Peyer's patch (tissue), 4 donors: ENCODE data around the gene TENT5C. TPM values are rescaled to one million over a fixed set of nuclear protein-coding genes. Genes with fewer than 3 reads are reported as not detected.

ENCODE experiments used
- DNase-seq, 3 donors: peaks; one replicate each; pipeline ENCODE4 v3.0.0-alpha.2; 2017 to 2019
- H3K27ac ChIP-seq, 4 donors: fragments of 200-600 bp; sonication (generic); one replicate each; pipeline ENCODE4 v1.5.1; 2016 to 2019
- H3K27me3 ChIP-seq, 2 donors: fragments of 200-600 bp; sonication (generic); one replicate each; pipeline ENCODE4 v1.5.1; 2019
- H3K36me3 ChIP-seq, 3 donors: fragments of 200-600 bp; sonication (generic); one replicate each; pipeline ENCODE4 v1.5.1; 2016 to 2019
- H3K4me1 ChIP-seq, 4 donors: fragments of 200-600 bp; sonication (generic); one replicate each; pipeline ENCODE4 v1.5.1; 2016 to 2019
- H3K4me3 ChIP-seq, 4 donors: fragments of 200-600 bp; sonication (generic); 1 replicate in 3 of 4; 2 replicates in 1 of 4; pipeline ENCODE4 v1.5.1; 2016 to 2019; ENCODE audit warnings: mild to moderate bottlenecking in 1 of 4
- H3K9me3 ChIP-seq, 4 donors: fragments of 200-600 bp; sonication (generic); one replicate each; pipeline ENCODE4 v1.5.1; 2016 to 2019; ENCODE audit warnings: mild to moderate bottlenecking in 1 of 4
- POLR2A ChIP-seq, 2 donors: fragments of 450-650 bp; IDR thresholded peaks; one replicate each; pipeline ENCODE4 v1.5.1; 2017; ENCODE audit warnings: antibody characterized with exemption in 2 of 2, mild to moderate bottlenecking in 2 of 2, moderate library complexity in 2 of 2
- total RNA-seq, 4 donors: library from RNA; depleted of rRNA; stranded (reverse); fragments of >200 nt; gene quantifications; one replicate each; pipeline ENCODE4 v1.1.0, GENCODE V29; 2016
- TF ChIP-seq, protein P1 (sequence below), 6 experiments: fragments of 450-650 bp in 4 of 6; fragments of 200-600 bp in 2 of 6; sonication (generic) in 1 of 6; IDR thresholded peaks; one replicate each; pipeline ENCODE4 v1.5.1; 2017 to 2019; ENCODE audit warnings: antibody characterized with exemption in 6 of 6, mild to moderate bottlenecking in 3 of 6, moderate library complexity in 1 of 6

Gene TENT5C
- total RNA-seq, 4 donors from 2014 or later: 6.4 to 20.6 (median 12.8) TPM

GRCh38 chr1:117565076-117565556 is 40.7 kb upstream of the TENT5C start:
- no peak for DNase-seq
- H3K27ac ChIP-seq: no peak overlapping the region
- TF ChIP-seq, protein P1, sequence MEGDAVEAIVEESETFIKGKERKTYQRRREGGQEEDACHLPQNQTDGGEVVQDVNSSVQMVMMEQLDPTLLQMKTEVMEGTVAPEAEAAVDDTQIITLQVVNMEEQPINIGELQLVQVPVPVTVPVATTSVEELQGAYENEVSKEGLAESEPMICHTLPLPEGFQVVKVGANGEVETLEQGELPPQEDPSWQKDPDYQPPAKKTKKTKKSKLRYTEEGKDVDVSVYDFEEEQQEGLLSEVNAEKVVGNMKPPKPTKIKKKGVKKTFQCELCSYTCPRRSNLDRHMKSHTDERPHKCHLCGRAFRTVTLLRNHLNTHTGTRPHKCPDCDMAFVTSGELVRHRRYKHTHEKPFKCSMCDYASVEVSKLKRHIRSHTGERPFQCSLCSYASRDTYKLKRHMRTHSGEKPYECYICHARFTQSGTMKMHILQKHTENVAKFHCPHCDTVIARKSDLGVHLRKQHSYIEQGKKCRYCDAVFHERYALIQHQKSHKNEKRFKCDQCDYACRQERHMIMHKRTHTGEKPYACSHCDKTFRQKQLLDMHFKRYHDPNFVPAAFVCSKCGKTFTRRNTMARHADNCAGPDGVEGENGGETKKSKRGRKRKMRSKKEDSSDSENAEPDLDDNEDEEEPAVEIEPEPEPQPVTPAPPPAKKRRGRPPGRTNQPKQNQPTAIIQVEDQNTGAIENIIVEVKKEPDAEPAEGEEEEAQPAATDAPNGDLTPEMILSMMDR (IDR thresholded peaks at IDR 0.05): no peak
- no peak for TF ChIP-seq POLR2A (IDR thresholded peaks at IDR 0.05)
- no peaks in the 10 kb centered on the region for H3K36me3 ChIP-seq
- no peak overlapping the region for H3K4me3 ChIP-seq
- no peaks in the 10 kb centered on the region for H3K27me3 ChIP-seq
- H3K4me1 ChIP-seq: no peaks in the 10 kb centered on the region
- no peaks in the 10 kb centered on the region for H3K9me3 ChIP-seq

DNA sequence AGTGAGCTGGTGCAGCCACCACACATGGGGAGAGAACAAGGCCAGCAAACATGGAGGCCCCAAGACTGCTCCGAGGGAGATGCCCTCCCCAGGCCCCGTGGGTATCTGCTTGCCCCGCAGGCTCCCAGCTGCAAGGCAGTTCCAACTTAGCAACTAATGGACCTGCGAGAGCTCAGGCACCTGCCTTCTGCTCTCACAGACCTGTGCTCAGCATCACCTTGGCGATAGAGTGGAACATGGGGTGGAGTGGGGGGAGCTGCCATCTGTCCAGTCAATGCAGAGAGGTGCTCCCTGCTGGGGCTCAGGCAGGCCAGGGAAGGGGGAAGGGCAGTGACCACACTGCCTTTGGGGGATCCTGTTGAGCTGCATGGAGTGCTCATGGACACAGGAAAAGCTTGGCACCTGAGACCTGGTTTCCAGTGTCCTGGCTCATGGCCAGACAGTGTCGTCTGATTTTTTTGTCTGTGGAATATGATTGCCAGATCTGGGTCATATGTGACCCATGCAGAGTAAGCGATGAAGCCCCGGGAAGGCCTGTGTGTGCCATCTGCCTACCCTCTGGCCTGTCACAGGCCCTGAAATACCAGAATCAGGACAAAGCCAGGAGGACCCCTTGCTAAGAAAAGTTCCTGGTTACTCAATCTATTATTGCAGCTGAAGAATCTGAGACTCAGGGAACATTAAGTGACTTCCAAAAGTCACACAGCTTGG is 39.9 kb upstream of the TENT5C start:
- Histone ChIP-seq H3K27me3 (no peaks in the 10 kb centered on the region), H3K9me3 (no peaks in the 10 kb centered on the region), H3K36me3 (no peaks in the 10 kb centered on the region), H3K4me3 (no peak overlapping the region), H3K27ac (no peak overlapping the region), H3K4me1 (no peaks in the 10 kb centered on the region)
- TF ChIP-seq, protein P1 (IDR thresholded peaks at IDR 0.05): no peak
- TF ChIP-seq POLR2A (IDR thresholded peaks at IDR 0.05): no peak
- DNase-seq: no peak

- TF ChIP-seq, protein P1 (IDR thresholded peaks at IDR 0.05): no peak
- TF ChIP-seq POLR2A (IDR thresholded peaks at IDR 0.05): no peak
- H3K27me3 ChIP-seq: no peaks in the 10 kb centered on the region
- H3K4me3 ChIP-seq: no peak overlapping the region
- H3K4me1 ChIP-seq: no peaks in the 10 kb centered on the region
- H3K36me3 ChIP-seq: no peaks in the 10 kb centered on the region
- H3K9me3 ChIP-seq: no peaks in the 10 kb centered on the region
- no peak for DNase-seq
- no peak overlapping the region for H3K27ac ChIP-seq
These were observed 39.3 kb upstream of the TENT5C start for GRCh38 chr1:117566556-117566955.

DNA sequence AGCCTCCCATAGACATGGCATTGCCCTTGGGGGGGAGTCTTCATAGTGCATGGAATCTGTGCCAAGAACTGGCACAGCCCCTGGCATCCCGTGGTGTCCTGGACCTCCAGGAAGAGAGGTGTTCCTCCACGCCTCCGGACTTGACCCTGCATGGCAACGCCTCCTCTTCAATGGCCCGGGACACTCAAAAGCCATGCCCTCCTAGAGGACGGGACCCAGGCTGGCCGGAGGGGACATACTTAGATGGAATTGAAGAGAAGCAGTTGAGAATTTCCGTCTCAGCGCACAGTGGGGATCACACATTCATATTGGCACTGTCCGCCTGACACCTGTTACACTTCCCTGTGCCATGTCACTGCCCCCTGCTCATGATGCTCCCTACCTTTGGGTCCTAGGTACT is 38.4 kb upstream of the TENT5C start:
- DNase-seq: no peak
- TF ChIP-seq, protein P1 (IDR thresholded peaks at IDR 0.05): no peak
- no peak for TF ChIP-seq POLR2A (IDR thresholded peaks at IDR 0.05)
- Histone ChIP-seq H3K4me3 (no peak overlapping the region), H3K27ac (no peak overlapping the region), H3K36me3 (no peaks in the 10 kb centered on the region), H3K4me1 (no peaks in the 10 kb centered on the region), H3K9me3 (no peaks in the 10 kb centered on the region), H3K27me3 (no peaks in the 10 kb centered on the region)

GRCh38 chr1:117567976-117568375 is 37.9 kb upstream of the TENT5C start:
- H3K27ac ChIP-seq: no peak overlapping the region
- no peaks in the 10 kb centered on the region for H3K4me1 ChIP-seq
- DNase-seq: no peak
- TF ChIP-seq, protein P1 (IDR thresholded peaks at IDR 0.05): no peak
- TF ChIP-seq POLR2A (IDR thresholded peaks at IDR 0.05): no peak
- no peaks in the 10 kb centered on the region for H3K9me3 ChIP-seq
- H3K4me3 ChIP-seq: no peak overlapping the region
- no peaks in the 10 kb centered on the region for H3K27me3 ChIP-seq
- no peaks in the 10 kb centered on the region for H3K36me3 ChIP-seq
